ENCODE results near the gene TRIO.

DNA sequence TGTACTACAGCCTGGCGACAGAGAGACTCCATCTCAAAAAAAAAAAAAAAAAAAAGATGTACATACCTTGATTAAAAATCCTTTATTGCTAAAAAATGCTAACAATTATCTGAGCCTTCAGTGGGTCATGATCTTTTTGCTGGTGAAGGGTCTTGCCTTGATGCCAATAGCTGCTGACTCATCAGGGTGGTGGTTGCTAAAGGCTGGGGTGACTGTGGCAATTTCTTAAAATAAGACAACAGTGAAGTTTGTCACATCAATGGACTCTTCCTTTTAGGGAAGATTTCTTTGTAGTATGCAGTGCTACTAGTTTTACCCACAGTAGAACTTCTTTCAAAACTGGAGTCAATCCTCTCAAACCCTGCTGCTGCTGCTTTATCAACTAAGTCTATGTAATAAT lies 404.5 kb downstream of the TRIO start:
- TF ChIP-seq, protein P1, sequence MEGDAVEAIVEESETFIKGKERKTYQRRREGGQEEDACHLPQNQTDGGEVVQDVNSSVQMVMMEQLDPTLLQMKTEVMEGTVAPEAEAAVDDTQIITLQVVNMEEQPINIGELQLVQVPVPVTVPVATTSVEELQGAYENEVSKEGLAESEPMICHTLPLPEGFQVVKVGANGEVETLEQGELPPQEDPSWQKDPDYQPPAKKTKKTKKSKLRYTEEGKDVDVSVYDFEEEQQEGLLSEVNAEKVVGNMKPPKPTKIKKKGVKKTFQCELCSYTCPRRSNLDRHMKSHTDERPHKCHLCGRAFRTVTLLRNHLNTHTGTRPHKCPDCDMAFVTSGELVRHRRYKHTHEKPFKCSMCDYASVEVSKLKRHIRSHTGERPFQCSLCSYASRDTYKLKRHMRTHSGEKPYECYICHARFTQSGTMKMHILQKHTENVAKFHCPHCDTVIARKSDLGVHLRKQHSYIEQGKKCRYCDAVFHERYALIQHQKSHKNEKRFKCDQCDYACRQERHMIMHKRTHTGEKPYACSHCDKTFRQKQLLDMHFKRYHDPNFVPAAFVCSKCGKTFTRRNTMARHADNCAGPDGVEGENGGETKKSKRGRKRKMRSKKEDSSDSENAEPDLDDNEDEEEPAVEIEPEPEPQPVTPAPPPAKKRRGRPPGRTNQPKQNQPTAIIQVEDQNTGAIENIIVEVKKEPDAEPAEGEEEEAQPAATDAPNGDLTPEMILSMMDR (IDR thresholded peaks at IDR 0.05): no peak
- TF ChIP-seq POLR2A (IDR thresholded peaks at IDR 0.05): no peak
